GM12892 (cell line): ENCODE measurements around the gene IL33.

Experiments
- POLR2A ChIP-seq: IDR thresholded peaks from 2 replicates; pipeline ENCODE4 v1.6.1; 2011; ENCODE audit warnings: low read depth, low read length, control low read depth
- POLR2AphosphoS5 ChIP-seq: IDR thresholded peaks from 2 replicates; pipeline ENCODE4 v1.6.1; 2011; ENCODE audit warnings: low read depth, low read length, control low read depth
- TAF1 ChIP-seq: IDR thresholded peaks from 2 replicates; pipeline ENCODE4 v1.6.1; 2011; ENCODE audit warnings: low read depth, mild to moderate bottlenecking, control low read depth, low read length, borderline replicate concordance

DNA sequence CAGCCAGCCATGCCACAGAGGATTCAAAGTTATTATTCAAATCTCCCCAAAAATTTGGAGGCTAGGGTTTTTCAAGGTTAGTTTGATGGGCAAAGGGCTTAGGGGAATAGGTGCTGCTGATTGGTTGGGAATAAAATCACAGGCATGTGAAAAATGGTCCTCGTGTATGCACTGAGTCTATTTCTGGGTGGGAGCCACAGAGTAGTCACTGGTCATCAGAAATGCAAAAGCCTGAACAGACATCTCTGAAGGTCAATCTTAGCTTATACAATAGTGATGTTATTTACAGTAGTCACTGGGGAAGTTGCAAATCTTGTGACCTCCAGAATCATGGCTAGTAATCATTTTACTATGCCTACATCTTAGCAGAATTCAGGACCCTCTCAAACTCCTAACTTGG is 1.3 kb downstream of the IL33 start:
- TF ChIP-seq TAF1, result no peak
- TF ChIP-seq POLR2A, result no peak
- TF ChIP-seq POLR2AphosphoS5, result no peak
